Activated naive CD4-positive, alpha-beta T cell treated with anti-CD3 and anti-CD28 coated beads for 36 hours (primary cell): Measurements from ENCODE around the gene MCAM. TPM values are rescaled to one million over a fixed set of nuclear protein-coding genes. Genes with fewer than 3 reads are reported as not detected.

Experiments
- CTCF ChIA-PET: fragments of 350-600 bp; sonication (Branson Sonifier 250); formaldehyde crosslinking; loops from one replicate; lab custom pipeline; 2021; ENCODE audit warnings: antibody characterized with exemption; lab: Charles Lee
- DNase-seq: peaks from one replicate; pipeline ENCODE4 v3.0.0-alpha.2; 2020
- H3K27ac Mint-ChIP-seq: one replicate; pipeline ENCODE4 v1.8.0; 2021; ENCODE audit warnings: mild to moderate bottlenecking, mixed read lengths
- H3K27me3 Mint-ChIP-seq: one replicate; pipeline ENCODE4 v1.8.0; 2021; ENCODE audit warnings: low read depth, mixed read lengths
- H3K36me3 Mint-ChIP-seq: one replicate; pipeline ENCODE4 v1.8.0; 2021; ENCODE audit warnings: low read depth, mixed read lengths
- H3K4me1 Mint-ChIP-seq: one replicate; pipeline ENCODE4 v1.8.0; 2021; ENCODE audit warnings: low read depth, mixed read lengths
- H3K4me3 Mint-ChIP-seq: one replicate; pipeline ENCODE4 v1.8.0; 2021; ENCODE audit warnings: mild to moderate bottlenecking, moderate library complexity, mixed read lengths
- H3K9me3 Mint-ChIP-seq: one replicate; pipeline ENCODE4 v1.8.0; 2021; ENCODE audit warnings: mixed read lengths
- intact Hi-C: fragments of 100-400 bp; cut with micrococcal nuclease; formaldehyde crosslinking; loops from one replicate; pipeline ENCODE4 v1.15.1; 2023
- total RNA-seq, 2 experiments: library from RNA; stranded (reverse); gene quantifications; one replicate each; pipeline ENCODE4 v1.2.3, GENCODE V29; 2021

Gene MCAM
- total RNA-seq, 2 experiments from 2014 or later: 8.0 to 8.4 TPM

DNA sequence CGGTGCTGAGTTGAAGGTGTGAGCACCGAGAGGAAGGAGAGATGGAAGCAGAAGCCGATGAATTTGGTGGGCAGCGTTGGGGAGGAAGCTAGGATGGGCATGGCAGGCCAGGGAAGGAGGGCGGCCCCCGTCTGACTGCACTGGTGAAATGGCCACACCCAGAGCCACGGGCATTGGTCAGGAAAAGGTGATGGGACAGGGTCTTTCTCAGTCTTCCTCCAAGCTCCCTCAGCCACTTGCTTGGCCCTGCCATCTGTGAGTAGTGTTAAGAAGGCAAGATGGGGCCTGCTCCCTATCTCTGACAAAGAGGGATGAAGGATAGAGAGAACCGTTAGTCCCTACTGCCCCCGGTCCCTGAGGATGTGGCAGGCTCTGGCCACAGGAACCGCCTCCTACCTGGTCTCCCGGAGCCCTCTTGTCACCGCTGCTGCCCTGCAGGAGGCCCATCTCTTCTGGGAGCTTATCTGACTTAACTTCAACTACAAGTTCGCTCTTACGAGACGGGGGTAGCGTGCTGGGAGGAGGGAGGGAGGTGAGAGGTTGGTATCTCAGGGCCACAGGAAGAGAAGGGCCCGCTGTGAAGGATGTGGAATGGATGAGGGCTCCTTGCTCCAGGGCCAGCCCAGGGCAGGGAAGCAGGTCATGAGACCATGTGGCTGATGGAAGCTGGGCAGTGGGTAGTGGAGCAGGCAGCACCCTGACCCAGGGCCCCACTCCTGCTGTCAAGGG, 6.8 kb downstream of the MCAM start:
- CTCF ChIA-PET: interaction anchor here (0.6 to 6.2 kb wide), 4 partner anchors 11 to 141 kb away, joined by 3 to 46 read pairs (median 10); partner anchors contain the start of gene NLRX1
- Mint-ChIP-seq H3K27ac (no peak overlapping the region), H3K4me1 (peaks cover 28% of the 10 kb centered on the region), H3K9me3 (no peaks in the 10 kb centered on the region), H3K4me3 (no peak overlapping the region), H3K36me3 (peaks cover 5% of the 10 kb centered on the region), H3K27me3 (no peaks in the 10 kb centered on the region)
- DNase-seq: no peak
- intact Hi-C loops: no loop called here

DNA sequence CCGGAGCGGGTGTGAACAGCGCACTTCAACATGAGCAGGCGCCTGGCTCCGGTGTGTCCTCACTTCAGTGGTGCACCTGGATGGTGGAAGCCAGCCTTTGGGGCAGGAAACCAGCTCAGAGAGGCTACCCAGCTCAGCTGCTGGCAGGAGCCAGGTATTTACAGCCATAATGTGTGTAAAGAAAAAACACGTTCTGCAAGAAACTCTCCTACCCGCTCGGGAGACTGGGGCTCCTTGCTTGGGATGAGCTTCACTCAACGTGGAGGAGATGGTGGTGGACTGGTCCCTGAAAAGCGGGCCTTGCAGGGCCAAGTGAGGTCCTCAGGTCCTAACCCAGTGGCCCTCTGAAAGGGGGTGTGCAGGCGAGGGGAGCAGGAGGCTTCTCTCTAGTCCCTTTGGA, 7.5 kb downstream of the MCAM start:
- CTCF ChIA-PET: interaction anchor here (1.1 to 6.2 kb wide), 4 partner anchors 14 to 141 kb away, joined by 4 to 46 read pairs (median 10); partner anchors contain the start of gene NLRX1
- Mint-ChIP-seq H3K4me1 (peaks cover 30% of the 10 kb centered on the region), H3K27me3 (no peaks in the 10 kb centered on the region), H3K4me3 (no peak overlapping the region), H3K9me3 (no peaks in the 10 kb centered on the region), H3K27ac (no peak overlapping the region), H3K36me3 (peaks cover 5% of the 10 kb centered on the region)
- no peak for DNase-seq
- intact Hi-C loops: no loop called here

- no peak overlapping the region for H3K27ac Mint-ChIP-seq
- peaks cover 32% of the 10 kb centered on the region for H3K4me1 Mint-ChIP-seq
- no peaks in the 10 kb centered on the region for H3K27me3 Mint-ChIP-seq
- no peak for DNase-seq
- H3K36me3 Mint-ChIP-seq: peaks cover 14% of the 10 kb centered on the region
- H3K4me3 Mint-ChIP-seq: no peak overlapping the region
- intact Hi-C loops: loop anchor here (2.0 kb wide), 2 partner anchors 27 to 41 kb away; partner anchors contain the start of gene RNF26
- CTCF ChIA-PET: interaction anchor here (0.6 to 6.2 kb wide), 9 partner anchors 8 to 110 kb away, joined by 3 to 46 read pairs (median 4); partner anchors contain the start of genes CBL and MCAM
- no peaks in the 10 kb centered on the region for H3K9me3 Mint-ChIP-seq
These were observed 9.0 kb downstream of the MCAM start for GRCh38 chr11:119307974-119308373.

GRCh38 chr11:119307219-119307618, 9.7 kb downstream of the MCAM start:
- Mint-ChIP-seq H3K36me3 (peaks cover 15% of the 10 kb centered on the region), H3K27me3 (no peaks in the 10 kb centered on the region), H3K4me1 (peaks cover 32% of the 10 kb centered on the region), H3K27ac (peak overlapping the region; percentile 93), H3K4me3 (no peak overlapping the region), H3K9me3 (no peaks in the 10 kb centered on the region)
- intact Hi-C loops: loop anchor here (2.0 kb wide), 2 partner anchors 28 to 40 kb away; partner anchors contain the start of gene RNF26
- CTCF ChIA-PET: interaction anchor here (0.6 to 6.2 kb wide), 7 partner anchors 9 to 109 kb away, joined by 3 to 46 read pairs (median 8); partner anchors contain the start of genes CBL and MCAM
- no peak for DNase-seq

DNA sequence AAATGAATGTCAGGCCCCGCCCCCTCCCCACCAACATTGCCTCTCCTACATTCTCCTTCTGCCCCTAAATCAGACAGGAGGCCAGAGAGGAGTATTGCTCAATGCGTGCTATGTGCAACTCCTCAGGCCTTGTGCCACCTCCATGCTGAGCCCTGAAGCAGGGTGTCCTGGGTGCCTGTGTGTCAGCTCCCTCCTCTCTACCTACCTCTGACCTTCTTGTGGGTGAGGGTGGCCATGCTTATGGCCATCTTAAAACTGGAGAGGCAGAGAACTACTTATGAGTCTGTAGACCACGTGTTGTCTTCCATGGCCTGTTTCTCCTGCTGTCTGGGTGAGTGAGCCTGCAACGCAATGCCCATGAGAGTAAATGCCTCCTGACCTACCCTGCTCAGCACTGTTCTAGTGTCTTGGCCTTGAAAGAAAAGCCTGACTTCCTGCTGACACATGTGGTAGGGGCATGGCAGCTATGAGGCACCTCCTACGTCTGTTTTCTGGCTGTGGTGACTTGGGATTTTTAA, 10.5 kb downstream of the MCAM start:
- Mint-ChIP-seq H3K36me3 (peaks cover 15% of the 10 kb centered on the region), H3K4me1 (peaks cover 32% of the 10 kb centered on the region), H3K4me3 (peak overlapping the region; percentile 60), H3K9me3 (no peaks in the 10 kb centered on the region), H3K27ac (peak overlapping the region; percentile 93), H3K27me3 (no peaks in the 10 kb centered on the region)
- CTCF ChIA-PET: interaction anchor here (1.2 to 6.2 kb wide), 5 partner anchors 10 to 45 kb away, joined by 3 to 46 read pairs (median 15); partner anchors contain the start of gene MCAM
- DNase-seq: peak; percentile 74
- intact Hi-C loops: loop anchor here (1.0 to 2.0 kb wide), 3 partner anchors 15 to 40 kb away; partner anchors contain the start of gene RNF26

DNA sequence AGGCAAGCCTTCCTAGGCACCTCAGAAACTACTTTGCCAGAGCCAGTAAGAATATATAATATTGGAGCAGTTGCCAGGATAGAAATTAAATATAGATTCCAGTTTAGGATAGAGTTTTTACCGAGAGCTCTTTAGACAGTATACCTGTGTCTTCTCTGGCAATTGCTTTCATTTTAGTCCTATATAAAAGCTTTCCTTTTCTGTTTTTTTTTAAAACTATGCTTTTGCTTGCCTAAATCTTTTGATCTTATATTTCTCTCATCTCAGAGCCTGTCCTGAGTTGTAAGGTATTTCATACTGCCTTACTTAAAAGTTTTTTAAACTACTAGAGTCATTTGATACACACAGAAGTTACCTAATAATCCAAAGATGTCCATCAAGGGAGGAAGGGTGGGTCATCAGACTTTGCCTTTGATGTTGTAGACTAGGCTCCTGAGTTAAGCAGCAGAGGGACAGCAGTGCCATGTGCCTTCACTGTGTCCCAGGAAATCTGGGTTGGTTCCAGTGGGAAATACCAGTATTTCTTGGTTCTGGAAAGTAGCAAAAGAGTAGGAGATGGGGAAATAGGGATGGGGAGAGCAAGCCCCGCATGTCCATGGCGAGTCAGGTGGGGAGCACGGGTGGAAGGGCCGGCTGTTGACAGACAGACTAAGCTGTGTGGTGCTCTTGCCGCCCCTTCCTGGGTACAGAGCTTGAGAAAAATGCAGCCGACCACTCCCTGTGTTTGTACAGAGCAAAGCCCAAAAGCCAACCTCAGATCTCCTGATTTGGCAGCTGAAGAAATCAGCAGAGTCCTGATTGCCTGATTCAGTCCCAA, 11.2 kb downstream of the MCAM start:
- Mint-ChIP-seq H3K27ac (peak overlapping the region; percentile 93), H3K4me3 (peak overlapping the region; percentile 60), H3K9me3 (no peaks in the 10 kb centered on the region), H3K27me3 (no peaks in the 10 kb centered on the region), H3K36me3 (peaks cover 19% of the 10 kb centered on the region), H3K4me1 (peaks cover 32% of the 10 kb centered on the region)
- intact Hi-C loops: loop anchor here (1.0 to 2.0 kb wide), 4 partner anchors 16 to 43 kb away; partner anchors contain the start of gene RNF26
- CTCF ChIA-PET: interaction anchor here (0.6 to 6.2 kb wide), 8 partner anchors 11 to 169 kb away, joined by 3 to 46 read pairs (median 4); partner anchors contain the start of gene MCAM
- no peak for DNase-seq

- intact Hi-C loops: no loop called here
- CTCF ChIA-PET: interaction anchor here (0.5 to 2.0 kb wide), 6 partner anchors 19 to 98 kb away, joined by 3 to 8 read pairs (median 4); partner anchors contain the start of gene CBL
- no peak overlapping the region for H3K4me3 Mint-ChIP-seq
- DNase-seq: no peak
- H3K36me3 Mint-ChIP-seq: peaks cover 20% of the 10 kb centered on the region
- no peak overlapping the region for H3K27ac Mint-ChIP-seq
- H3K9me3 Mint-ChIP-seq: no peaks in the 10 kb centered on the region
- peaks cover 30% of the 10 kb centered on the region for H3K4me1 Mint-ChIP-seq
- no peaks in the 10 kb centered on the region for H3K27me3 Mint-ChIP-seq
These were observed 13.7 kb downstream of the MCAM start for GRCh38 chr11:119303227-119303718.

DNA sequence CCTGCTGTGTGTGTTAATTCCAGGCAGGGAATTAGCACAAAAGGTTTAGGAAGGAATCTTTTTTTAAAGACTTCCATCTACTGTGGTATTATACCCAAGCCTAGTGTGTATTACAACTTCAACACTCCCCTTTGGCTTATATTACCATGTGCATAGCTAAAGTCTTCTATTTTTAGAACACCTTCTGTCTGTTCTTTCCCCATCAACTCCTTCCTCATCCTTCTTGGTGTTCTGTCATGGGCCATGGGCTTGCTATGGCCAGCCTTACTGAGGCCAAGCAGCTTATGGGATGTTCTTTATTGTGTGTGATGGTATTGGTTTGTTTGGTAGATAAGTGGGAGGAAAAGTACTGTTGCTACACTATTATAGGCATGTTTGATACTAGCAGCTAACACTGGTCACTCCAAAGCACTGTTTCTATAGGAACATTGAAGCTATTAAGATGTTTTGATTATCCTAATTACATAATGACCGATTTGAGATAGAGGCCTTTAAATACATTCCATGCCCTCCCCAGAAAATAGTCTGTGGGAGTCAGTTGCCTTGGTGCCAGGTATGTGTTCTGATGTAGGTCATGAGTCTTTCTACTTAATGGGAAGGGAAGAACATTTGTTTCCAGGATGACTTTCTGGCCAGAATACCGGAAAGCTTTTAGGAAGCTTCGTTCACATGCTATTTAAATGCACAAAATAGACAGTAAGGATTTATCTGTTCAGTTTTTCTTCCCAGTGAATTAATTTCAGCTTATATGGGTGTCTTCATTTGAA, 16.5 kb downstream of the MCAM start:
- Mint-ChIP-seq H3K4me3 (no peak overlapping the region), H3K4me1 (peaks cover 10% of the 10 kb centered on the region), H3K36me3 (peaks cover 28% of the 10 kb centered on the region), H3K9me3 (no peaks in the 10 kb centered on the region), H3K27ac (no peak overlapping the region), H3K27me3 (no peaks in the 10 kb centered on the region)
- DNase-seq: no peak
- intact Hi-C loops: no loop called here
- CTCF ChIA-PET: interaction anchor here (0.6 to 1.1 kb wide), 3 partner anchors 22 to 136 kb away, joined by 3 to 4 read pairs (median 3); no protein-coding TSS in a partner anchor

GRCh38 chr11:119299416-119299815, 17.5 kb downstream of the MCAM start:
- intact Hi-C loops: no loop called here
- DNase-seq: no peak
- Mint-ChIP-seq H3K27me3 (no peaks in the 10 kb centered on the region), H3K9me3 (no peaks in the 10 kb centered on the region), H3K27ac (no peak overlapping the region), H3K4me3 (no peak overlapping the region), H3K4me1 (peaks cover 3% of the 10 kb centered on the region), H3K36me3 (peaks cover 28% of the 10 kb centered on the region)
- CTCF ChIA-PET: interaction anchor here (0.7 kb wide), 1 partner anchor 40 kb away, joined by 3 read pairs; no protein-coding TSS in a partner anchor

DNA sequence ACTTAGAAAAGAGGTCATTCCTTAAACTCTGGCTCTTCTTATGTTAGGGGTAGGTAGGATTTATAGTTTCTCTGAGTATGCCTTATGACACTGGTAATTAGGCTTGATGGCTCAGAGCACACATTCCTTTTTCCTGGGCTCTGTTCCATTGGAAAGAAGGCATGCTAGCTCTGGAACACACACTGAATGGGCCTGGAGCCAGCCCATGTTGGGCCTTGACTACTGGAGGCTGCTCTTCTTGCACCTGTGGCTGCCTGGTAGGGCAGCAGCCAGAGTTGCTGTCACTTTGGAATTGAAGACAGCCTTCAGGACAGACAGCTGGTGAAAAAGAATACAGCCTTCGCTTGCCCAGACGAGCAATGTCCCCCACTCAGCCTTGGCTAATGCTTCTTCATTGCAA, 18.2 kb downstream of the MCAM start:
- no peaks in the 10 kb centered on the region for H3K27me3 Mint-ChIP-seq
- no peak for DNase-seq
- CTCF ChIA-PET: interaction anchor here (0.7 kb wide), 1 partner anchor 39 kb away, joined by 3 read pairs; no protein-coding TSS in a partner anchor
- H3K9me3 Mint-ChIP-seq: no peaks in the 10 kb centered on the region
- H3K4me1 Mint-ChIP-seq: no peaks in the 10 kb centered on the region
- no peak overlapping the region for H3K27ac Mint-ChIP-seq
- H3K36me3 Mint-ChIP-seq: peaks cover 26% of the 10 kb centered on the region
- intact Hi-C loops: no loop called here
- H3K4me3 Mint-ChIP-seq: no peak overlapping the region

GRCh38 chr11:119297938-119298337, 19.0 kb downstream of the MCAM start:
- no peak overlapping the region for H3K4me3 Mint-ChIP-seq
- DNase-seq: no peak
- H3K27ac Mint-ChIP-seq: no peak overlapping the region
- H3K9me3 Mint-ChIP-seq: no peaks in the 10 kb centered on the region
- intact Hi-C loops: no loop called here
- CTCF ChIA-PET: interaction anchor here (1.6 kb wide), 1 partner anchor 26 kb away, joined by 6 read pairs; no protein-coding TSS in a partner anchor
- H3K27me3 Mint-ChIP-seq: no peaks in the 10 kb centered on the region
- no peaks in the 10 kb centered on the region for H3K4me1 Mint-ChIP-seq
- H3K36me3 Mint-ChIP-seq: peaks cover 19% of the 10 kb centered on the region
